OCI-LY3 (cell line): ENCODE data around the gene CCSER2.

Experiments used
- H2AFZ ChIP-seq: fragments of 200-600, 300-600 bp; shearing (Covaris generic); 2 replicates; pipeline ENCODE4 v1.6.0; 2014; ENCODE audit warnings: antibody characterized with exemption, low read depth, low read length
- H3K27ac ChIP-seq: fragments of 200-600, 300-600 bp; sonication (generic); 2 replicates; pipeline ENCODE4 v1.5.1; 2014; ENCODE audit warnings: mild to moderate bottlenecking, low read length, moderate library complexity, mixed read lengths
- H3K27me3 ChIP-seq: fragments of 200-600, 300-600 bp; sonication (generic); 2 replicates; pipeline ENCODE4 v1.6.1; 2014; ENCODE audit warnings: low read depth, low read length, mixed read lengths
- H3K36me3 ChIP-seq: fragments of 200-600, 300-600 bp; sonication (generic); replicated peaks from 2 replicates; pipeline ENCODE3; 2014; ENCODE audit warnings: low read depth, low read length, mixed read lengths
- H3K4me1 ChIP-seq: fragments of 300-600, 200-600 bp; sonication (generic); 2 replicates; pipeline ENCODE4 v1.6.1; 2014; ENCODE audit warnings: low read length, mixed read lengths
- H3K4me2 ChIP-seq: fragments of 200-600, 300-600 bp; sonication (generic); 2 replicates; pipeline ENCODE4 v1.6.1; 2014; ENCODE audit warnings: low read length, mixed read lengths
- H3K4me3 ChIP-seq: fragments of 300-600, 200-600 bp; sonication (generic); 2 replicates; pipeline ENCODE4 v1.5.1; 2014; ENCODE audit warnings: antibody characterized with exemption, mild to moderate bottlenecking, low read length, moderate library complexity
- H3K79me2 ChIP-seq: fragments of 300-600, 200-600 bp; shearing (Covaris generic); 2 replicates; pipeline ENCODE4 v1.6.1; 2014; ENCODE audit warnings: mild to moderate bottlenecking, low read length, mixed read lengths
- H3K9ac ChIP-seq: fragments of 300-600, 200-600 bp; shearing (Covaris generic); 2 replicates; pipeline ENCODE4 v1.6.0; 2014; ENCODE audit warnings: mild to moderate bottlenecking, low read length, moderate library complexity
- H3K9me3 ChIP-seq: fragments of 200-600, 300-600 bp; shearing (Covaris generic); 2 replicates; pipeline ENCODE4 v1.6.1; 2014; ENCODE audit warnings: low read length, mixed read lengths; ENCODE audit not compliant: insufficient read depth
- H4K20me1 ChIP-seq: fragments of 200-600, 300-600 bp; sonication (generic); 2 replicates; pipeline ENCODE4 v1.6.1; 2016; ENCODE audit warnings: low read length, mixed read lengths; ENCODE audit not compliant: insufficient read depth
- EZH2phosphoT487 ChIP-seq: fragments of 200-600 bp; shearing (Covaris generic); IDR thresholded peaks from 2 replicates; pipeline ENCODE4 v1.6.1; 2018; ENCODE audit warnings: antibody characterized with exemption, mixed run types, low read depth
- TF ChIP-seq, protein P1 (sequence below): fragments of 200-600, 300-600 bp; sonication (generic); IDR thresholded peaks from 2 replicates; pipeline ENCODE4 v1.5.1; 2014; ENCODE audit warnings: antibody characterized with exemption, low read length, low read depth

Gene CCSER2

DNA sequence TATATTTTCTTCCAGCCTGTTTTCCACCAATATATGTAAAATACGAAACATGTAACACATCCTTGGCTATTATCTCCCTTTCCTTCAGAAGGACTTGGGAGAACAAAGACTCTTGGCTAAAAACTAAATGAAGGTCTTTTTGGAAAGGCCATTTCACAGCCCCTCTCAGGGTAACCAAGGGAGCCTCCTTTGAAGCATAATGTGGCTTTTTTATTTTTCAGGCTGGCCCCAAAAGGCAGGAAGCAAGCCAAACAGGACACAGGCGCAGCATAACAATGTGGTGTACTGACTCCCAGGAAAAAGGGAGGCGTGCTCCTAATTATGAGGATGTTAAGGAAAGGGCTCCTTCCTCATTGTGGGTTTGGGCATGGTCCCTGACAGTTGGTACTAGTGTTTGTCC lies 30.3 kb upstream of the CCSER2 start:
- no peak overlapping the region for H3K9ac ChIP-seq
- TF ChIP-seq, protein P1, sequence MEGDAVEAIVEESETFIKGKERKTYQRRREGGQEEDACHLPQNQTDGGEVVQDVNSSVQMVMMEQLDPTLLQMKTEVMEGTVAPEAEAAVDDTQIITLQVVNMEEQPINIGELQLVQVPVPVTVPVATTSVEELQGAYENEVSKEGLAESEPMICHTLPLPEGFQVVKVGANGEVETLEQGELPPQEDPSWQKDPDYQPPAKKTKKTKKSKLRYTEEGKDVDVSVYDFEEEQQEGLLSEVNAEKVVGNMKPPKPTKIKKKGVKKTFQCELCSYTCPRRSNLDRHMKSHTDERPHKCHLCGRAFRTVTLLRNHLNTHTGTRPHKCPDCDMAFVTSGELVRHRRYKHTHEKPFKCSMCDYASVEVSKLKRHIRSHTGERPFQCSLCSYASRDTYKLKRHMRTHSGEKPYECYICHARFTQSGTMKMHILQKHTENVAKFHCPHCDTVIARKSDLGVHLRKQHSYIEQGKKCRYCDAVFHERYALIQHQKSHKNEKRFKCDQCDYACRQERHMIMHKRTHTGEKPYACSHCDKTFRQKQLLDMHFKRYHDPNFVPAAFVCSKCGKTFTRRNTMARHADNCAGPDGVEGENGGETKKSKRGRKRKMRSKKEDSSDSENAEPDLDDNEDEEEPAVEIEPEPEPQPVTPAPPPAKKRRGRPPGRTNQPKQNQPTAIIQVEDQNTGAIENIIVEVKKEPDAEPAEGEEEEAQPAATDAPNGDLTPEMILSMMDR = no peak
- 0 out of 2 replicates have a peak, but pooled peaks cover 2% of the 10 kb centered on the region for H3K27me3 ChIP-seq
- no peak overlapping the region for H3K27ac ChIP-seq
- no peak overlapping the region for H3K4me3 ChIP-seq
- H2AFZ ChIP-seq = no peak overlapping the region
- no peaks in the 10 kb centered on the region for H3K9me3 ChIP-seq
- H3K4me2 ChIP-seq = no peak overlapping the region
- no peaks in the 10 kb centered on the region for H3K36me3 ChIP-seq
- no peaks in the 10 kb centered on the region for H3K79me2 ChIP-seq
- H4K20me1 ChIP-seq = no peaks in the 10 kb centered on the region
- H3K4me1 ChIP-seq = peaks cover 8% of the 10 kb centered on the region

DNA sequence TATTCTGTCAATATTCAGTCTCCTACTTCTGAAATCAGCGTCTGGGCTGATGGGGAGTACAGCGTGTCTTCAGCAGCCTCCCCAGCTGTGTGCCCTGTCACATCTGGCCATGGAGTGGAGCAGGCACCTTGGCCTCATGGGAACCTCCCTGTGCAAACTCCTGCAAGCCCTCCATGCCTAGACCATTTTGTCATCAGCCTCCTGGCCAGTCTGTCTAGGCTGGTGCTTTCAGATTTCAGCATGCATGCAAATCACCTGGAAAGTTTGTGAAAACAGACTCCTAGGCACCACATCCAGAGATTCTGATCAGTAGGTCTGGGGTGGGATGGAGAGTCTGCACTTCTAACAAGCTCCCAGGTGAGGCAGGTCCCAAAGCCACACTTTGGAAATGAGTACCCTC lies 26.2 kb upstream of the CCSER2 start:
- Histone ChIP-seq H3K4me3 (no peak overlapping the region), H3K36me3 (no peaks in the 10 kb centered on the region), H3K9ac (no peak overlapping the region), H4K20me1 (no peaks in the 10 kb centered on the region), H3K79me2 (no peaks in the 10 kb centered on the region), H2AFZ (no peak overlapping the region), H3K9me3 (no peaks in the 10 kb centered on the region), H3K27ac (no peak overlapping the region), H3K4me2 (no peak overlapping the region; the same call in 1 of the 2 replicates), H3K27me3 (peaks cover 5% of the 10 kb centered on the region; the same call in 1 of the 2 replicates), H3K4me1 (peaks cover 22% of the 10 kb centered on the region)
- TF ChIP-seq, protein P1 = no peak
- TF ChIP-seq EZH2phosphoT487 = no peak

DNA sequence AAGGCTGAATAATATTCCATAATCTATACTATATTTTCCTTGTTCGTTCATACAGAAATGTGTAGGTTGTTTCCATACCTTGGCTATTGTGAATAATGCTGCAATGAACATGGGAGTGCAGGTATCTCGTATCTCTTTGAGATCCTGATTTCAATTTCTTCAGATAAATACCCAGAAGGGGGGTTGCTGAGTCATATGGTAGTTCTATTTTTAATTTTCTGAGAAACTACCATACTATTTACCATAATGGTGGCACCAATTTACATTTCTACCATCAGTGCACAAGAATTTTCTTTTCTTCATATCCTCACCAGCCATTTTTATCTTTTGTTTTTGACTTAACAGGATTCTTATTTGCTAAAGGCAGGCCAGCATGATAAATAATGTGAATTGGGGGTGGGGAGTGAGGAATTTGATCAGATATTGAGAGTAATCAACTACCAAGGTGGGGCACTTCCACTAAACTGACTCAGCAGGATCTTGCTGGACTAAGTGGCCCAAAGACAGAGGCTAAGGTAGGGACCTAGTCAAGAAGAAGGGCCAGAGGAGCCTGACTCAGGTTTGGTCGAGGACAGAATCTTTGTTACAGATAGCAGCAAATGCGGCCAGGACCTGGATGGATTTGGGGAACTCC lies 21.5 kb upstream of the CCSER2 start:
- Histone ChIP-seq H3K36me3 (no peaks in the 10 kb centered on the region), H3K27ac (peak overlapping the region; percentile 86), H3K4me3 (peak overlapping the region; percentile 52), H3K9ac (peak overlapping the region; percentile 22; the same call in 1 of the 2 replicates), H3K9me3 (no peaks in the 10 kb centered on the region), H4K20me1 (no peaks in the 10 kb centered on the region), H2AFZ (peak overlapping the region; percentile 2; the same call in 1 of the 2 replicates), H3K4me1 (peaks cover 46% of the 10 kb centered on the region), H3K79me2 (no peaks in the 10 kb centered on the region), H3K4me2 (peak overlapping the region; percentile 71), H3K27me3 (peaks cover 9% of the 10 kb centered on the region)
- TF ChIP-seq, protein P1 = no peak
- TF ChIP-seq EZH2phosphoT487 = no peak

DNA sequence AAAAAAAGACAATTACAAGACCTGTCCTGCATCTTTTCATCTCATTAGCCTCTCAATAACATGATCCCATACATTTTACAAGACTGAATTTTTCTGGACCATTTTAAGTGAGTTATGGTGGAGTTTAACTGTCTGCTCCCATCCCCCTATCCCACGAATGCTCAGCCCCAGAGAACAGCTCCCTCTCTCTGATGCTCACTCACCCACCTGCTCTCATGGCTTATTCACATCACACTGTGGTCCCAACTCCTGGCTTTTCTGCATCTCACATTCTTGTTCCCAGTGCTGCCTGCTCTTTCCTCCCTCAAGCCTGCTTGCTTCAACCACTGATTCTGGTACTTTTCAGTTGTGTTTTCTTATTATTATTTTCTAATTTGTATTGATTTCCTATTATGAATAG lies 20.4 kb upstream of the CCSER2 start:
- TF ChIP-seq, protein P1 = no peak
- no peak for TF ChIP-seq EZH2phosphoT487
- Histone ChIP-seq H3K4me1 (peaks cover 38% of the 10 kb centered on the region), H4K20me1 (no peaks in the 10 kb centered on the region), H3K4me3 (peak overlapping the region; percentile 52; the same call in 1 of the 2 replicates), H3K27me3 (peaks cover 9% of the 10 kb centered on the region), H3K79me2 (no peaks in the 10 kb centered on the region), H3K9ac (no peak overlapping the region), H3K36me3 (no peaks in the 10 kb centered on the region), H3K9me3 (no peaks in the 10 kb centered on the region), H2AFZ (no peak overlapping the region), H3K27ac (peak overlapping the region; percentile 86; the same call in 1 of the 2 replicates), H3K4me2 (peak overlapping the region; percentile 71)
